ENCODE results near the gene PBX3.

The PBX3 gene

DNA sequence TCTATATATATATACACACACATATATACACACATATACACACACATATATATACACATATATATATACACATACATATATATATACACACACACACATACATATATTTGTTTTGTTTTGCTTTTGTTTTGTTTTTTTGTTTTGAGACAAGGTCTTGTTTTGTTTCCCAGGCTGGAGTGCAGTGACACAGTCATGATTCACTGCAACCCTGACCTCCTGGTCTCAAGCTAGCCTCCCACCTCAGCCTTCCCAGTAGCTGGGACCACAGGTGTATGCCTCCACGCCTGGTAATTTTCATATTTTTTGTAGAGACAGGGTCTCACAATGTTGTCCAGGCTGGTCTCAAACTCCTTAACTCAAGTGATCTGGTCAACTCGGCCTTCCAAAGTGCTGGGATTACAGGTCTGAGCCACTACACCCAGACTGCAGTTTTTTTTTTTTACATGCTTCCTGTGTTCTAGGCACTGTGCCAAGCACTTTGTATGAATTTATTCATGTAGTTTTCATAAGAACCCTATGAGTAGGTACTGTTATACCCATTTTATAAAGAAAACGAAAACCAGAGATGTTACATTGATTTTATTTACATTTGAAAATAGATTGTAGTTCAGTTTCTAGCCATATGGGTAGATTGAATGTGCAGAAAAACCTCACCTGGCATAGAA, 120.7 kb downstream of the PBX3 start:
- DNase-seq (ENCODE audit: low read depth) = peak; percentile 63

DNA sequence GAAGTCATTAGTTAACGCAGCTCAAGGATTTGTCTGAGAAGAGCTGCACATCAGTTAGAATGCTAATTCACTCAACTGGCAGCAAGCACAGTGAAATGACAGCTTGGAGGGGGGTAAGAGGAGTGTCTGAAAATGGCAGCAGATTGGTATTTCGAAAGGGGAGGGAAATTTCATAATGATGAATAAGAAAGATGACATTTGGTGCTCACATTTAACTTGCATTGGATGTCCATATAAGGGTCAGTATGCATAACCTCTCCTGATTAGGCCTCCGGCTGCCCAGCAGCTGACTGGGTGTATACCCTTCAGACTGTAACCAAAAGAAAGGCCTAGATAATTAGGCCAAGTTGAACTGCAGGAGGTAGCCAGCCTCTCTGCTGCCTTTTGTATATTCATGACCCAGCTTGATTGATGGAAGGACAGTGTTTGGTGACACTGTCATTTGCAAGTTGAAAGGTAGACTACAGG, 131.0 kb downstream of the PBX3 start:
- peak; percentile 15 for DNase-seq (ENCODE audit: low read depth)

- no peak for DNase-seq (ENCODE audit: low read depth)
Measured at GRCh38 chr9:125881042-125881441, 133.9 kb downstream of the PBX3 start.

DNA sequence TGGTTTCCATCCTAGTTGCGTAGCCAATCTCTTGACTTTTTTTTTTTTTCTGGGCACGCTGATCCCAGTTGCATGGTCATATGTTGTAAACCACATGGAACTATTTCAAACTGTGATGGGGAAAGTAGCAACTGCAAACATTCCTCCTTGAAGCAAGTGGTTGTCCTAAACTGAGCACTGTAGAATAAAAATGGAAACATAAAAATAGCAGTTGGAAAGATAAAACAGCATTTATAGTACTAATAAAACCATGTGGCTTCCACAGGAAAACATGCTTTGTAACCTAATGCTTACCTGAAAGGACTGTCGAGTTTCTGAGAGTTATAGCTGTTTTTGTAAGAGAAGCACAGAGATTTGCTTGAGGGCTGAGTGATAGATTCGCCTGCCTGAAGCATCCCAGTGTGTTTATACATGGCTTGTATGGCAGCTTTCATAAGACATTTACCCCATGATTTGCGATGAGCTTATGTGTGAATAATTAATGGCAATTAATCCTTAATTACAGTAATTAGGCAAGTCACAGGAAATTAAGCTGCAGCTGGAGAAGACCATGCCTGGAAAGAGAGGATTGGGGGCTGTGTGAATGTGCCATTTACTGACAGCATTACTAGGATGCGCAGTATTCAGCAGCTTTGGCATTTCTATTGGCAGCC, 136.5 kb downstream of the PBX3 start:
- no peak for DNase-seq (ENCODE audit: low read depth)

GRCh38 chr9:125884218-125884595, 137.0 kb downstream of the PBX3 start:
- DNase-seq (ENCODE audit: low read depth) = no peak

- no peak for DNase-seq (ENCODE audit: low read depth)
Measured at GRCh38 chr9:125885405-125886034, 138.3 kb downstream of the PBX3 start.

DNA sequence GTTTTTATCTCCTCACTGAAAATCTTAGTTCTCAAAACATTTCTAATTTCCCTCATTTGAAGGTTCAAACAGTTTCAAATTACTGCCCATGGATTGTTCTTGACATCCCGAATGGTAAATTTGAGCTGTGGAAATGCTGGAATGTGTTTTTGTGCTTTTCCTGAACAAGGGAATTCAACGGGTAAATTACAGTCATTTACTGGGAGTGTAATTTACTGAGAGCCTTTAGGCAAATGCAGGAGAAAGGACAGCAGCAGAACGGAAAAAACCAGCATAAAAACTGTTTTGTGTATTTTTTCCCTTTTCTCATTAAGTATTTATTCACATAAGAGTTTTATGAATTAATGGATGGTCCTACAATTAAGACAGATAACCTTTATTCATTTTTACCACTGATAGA, 139.2 kb downstream of the PBX3 start:
- no peak for DNase-seq (ENCODE audit: low read depth)

DNA sequence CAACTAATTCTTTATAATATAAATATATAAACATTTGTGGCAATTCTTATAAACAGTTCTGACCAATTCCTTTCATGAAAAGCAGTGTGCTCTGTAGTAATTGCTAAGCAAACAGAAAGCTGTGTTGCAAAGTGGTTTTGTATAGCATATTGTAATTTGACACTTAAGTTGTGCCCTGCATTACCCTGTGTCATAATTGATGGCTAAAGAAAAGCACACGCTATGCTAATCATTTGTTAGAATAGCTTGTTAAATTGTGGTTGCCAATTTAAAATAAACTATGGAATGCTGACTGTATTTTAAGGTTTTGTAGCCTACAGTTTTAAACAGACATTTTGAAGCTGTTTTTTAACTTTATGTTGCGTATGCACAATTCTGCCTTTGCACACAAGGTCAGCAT, 140.0 kb downstream of the PBX3 start:
- peak; percentile 47 for DNase-seq (ENCODE audit: low read depth)

- no peak for DNase-seq (ENCODE audit: low read depth)
Measured at GRCh38 chr9:125888211-125888610, 141.0 kb downstream of the PBX3 start.

- DNase-seq (ENCODE audit: low read depth) = no peak
Measured at GRCh38 chr9:125889112-125889475, 141.9 kb downstream of the PBX3 start.

GRCh38 chr9:125889476-125890419, 142.6 kb downstream of the PBX3 start:
- DNase-seq (ENCODE audit: low read depth) = peak; percentile 48

DNA sequence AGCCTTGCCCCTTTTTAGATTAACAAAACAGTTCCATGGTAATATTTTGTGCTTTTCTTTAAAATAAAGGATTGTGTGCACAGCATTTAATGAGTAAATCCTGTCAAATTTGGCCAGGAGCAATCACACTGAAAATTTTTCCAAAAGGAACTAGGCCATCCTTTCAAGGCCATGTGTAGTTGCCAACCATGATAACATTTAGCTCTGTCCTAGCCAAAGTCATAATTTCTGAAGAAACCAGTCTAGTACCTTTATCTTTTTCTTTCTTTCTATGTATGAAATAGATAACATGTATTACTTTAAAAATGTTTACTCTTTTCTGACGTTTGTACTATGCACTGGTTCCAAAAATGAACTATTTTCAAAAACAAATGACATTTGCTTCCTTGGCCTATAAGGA, 143.7 kb downstream of the PBX3 start:
- no peak for DNase-seq (ENCODE audit: low read depth)

- no peak for DNase-seq (ENCODE audit: low read depth)
Measured at GRCh38 chr9:125893277-125893676, 146.1 kb downstream of the PBX3 start.

DNA sequence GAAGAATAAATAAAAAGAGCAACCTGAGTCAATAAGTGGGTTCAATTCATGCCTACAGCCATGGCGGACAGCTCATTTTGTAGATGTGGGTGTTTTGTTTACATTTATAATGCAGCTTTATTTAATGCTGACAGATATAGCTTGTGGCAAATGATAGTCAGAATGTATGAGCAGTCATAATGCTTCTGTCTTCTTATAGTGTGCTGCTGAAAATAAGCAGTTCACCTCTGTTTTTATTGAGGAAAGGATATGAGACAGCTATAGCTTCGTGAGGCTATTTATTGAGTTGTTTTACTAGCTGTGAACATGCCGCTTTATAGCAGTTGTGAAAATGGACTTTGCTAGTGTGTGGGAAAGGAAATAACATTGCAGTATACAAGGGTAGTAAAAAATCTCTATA, 147.4 kb downstream of the PBX3 start:
- no peak for DNase-seq (ENCODE audit: low read depth)

- no peak for DNase-seq (ENCODE audit: low read depth)
Measured at GRCh38 chr9:125896404-125896803, 149.2 kb downstream of the PBX3 start.

GRCh38 chr9:125896964-125897363, 149.8 kb downstream of the PBX3 start:
- DNase-seq (ENCODE audit: low read depth) = no peak

DNA sequence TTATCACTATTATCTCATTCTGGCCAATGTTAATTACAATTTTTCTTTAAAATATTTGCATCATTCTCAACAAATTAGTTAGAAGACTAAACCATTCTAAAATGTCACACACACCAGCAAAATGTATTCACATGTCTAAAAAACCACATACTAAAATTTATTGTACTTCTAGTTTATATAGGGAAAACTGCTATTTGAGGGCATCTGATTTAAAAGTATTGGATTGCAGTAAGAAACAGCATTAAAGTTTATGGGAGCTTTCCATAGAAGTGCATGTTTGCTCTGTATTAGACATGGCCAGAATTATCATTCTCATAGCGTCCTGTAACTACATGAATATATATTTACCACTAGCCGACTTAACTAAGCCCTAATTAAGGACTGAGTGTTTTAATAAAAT, 150.3 kb downstream of the PBX3 start:
- no peak for DNase-seq (ENCODE audit: low read depth)

- no peak for DNase-seq (ENCODE audit: low read depth)
Measured at GRCh38 chr9:125902214-125902613, 155.0 kb downstream of the PBX3 start.

GRCh38 chr9:125902831-125903512, 155.8 kb downstream of the PBX3 start:
- DNase-seq (ENCODE audit: low read depth) = no peak

- no peak for DNase-seq (ENCODE audit: low read depth)
Measured at GRCh38 chr9:125904155-125904851, 157.1 kb downstream of the PBX3 start.

DNA sequence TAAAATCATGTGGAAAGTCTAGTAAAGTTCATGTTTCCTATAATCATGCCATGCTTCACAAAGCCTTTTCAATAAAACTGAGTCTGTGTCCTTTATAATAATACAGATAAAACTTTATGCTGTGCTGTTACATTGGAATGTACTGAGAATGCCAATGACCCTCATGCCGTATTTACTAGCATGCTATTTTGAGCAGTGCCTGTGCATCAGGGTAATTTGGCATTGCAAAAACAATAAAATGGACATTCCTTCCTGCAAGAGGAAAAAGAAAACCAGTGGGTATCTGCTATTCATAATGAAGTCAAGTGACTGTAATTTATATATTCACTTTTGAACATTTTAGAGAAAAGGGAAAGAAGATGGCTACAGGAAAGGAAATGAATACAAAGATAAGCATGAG, 159.0 kb downstream of the PBX3 start:
- DNase-seq (ENCODE audit: low read depth) = peak; percentile 55
